ENCODE data around the gene TREML2. TPM values are rescaled to one million over a fixed set of nuclear protein-coding genes. Genes with fewer than 3 reads are reported as not detected.

The TREML2 gene
- total and polyA plus RNA-seq, 9 of the 15 experiments (the other 6 are each of a cell fraction or from before 2014, with no cell fraction given): 0.20 to 2.9 (median 1.4) TPM

DNA sequence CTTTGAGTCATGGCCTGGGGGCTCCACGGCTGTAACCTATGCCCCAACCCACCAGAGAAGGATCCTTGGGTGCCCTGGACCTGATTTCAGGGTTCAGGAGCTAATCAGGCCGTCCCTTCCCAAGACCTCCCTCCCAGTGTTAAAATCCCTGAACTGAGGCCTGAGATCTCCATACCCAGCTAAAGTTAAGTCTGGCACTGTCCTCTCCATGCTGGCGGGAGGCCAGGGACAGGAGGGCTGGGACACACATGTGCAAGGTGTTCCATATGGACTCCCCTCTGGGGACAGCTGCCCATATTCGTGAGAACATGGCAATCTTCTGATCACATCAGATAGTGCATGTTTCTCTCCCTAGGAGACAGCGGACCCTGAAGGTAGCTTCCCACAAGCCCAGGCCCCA is 15.7 kb upstream of the TREML2 start:
- 0% methylated on average over 5 of the region's 5 CpGs for WGBS (ENCODE audit: insufficient coverage, low coverage, missing lambda C conversion rate)
- BruUV-seq (replicated peaks): no TSS peak
- Histone ChIP-seq H3K4me3 (no peak overlapping the region), H4K20me1 (replicated peaks; ENCODE audit: control insufficient read depth, insufficient read depth, low read length) (no peaks in the 10 kb centered on the region), H3K36me3 (ENCODE audit: control insufficient read depth, insufficient read depth, low read length) (no peaks in the 10 kb centered on the region), H3K9me3 (replicated peaks; ENCODE audit: control insufficient read depth, insufficient read depth, low read depth, low read length) (peaks cover 8% of the 10 kb centered on the region; the same call in 1 of the 2 replicates), H3K27ac (ENCODE audit: extremely low read depth, low read depth, low read length) (no peak overlapping the region), H3K4me1 (replicated peaks in 1 of 2; ENCODE audit: control insufficient read depth in 2 of 2, insufficient read depth in 2 of 2, low read length in 2 of 2) (no peaks in the 10 kb centered on the region), H3K9ac (ENCODE audit: insufficient read depth in 1 of 2, low read depth in 2 of 2, low read length in 2 of 2) (no peak overlapping the region), H3K4me2 (ENCODE audit: insufficient read depth, low read length) (no peak overlapping the region), H3K79me2 (ENCODE audit: control insufficient read depth, insufficient read depth, low read length) (no peaks in the 10 kb centered on the region), H3K27me3 (ENCODE audit: control insufficient read depth in 2 of 2, insufficient read depth in 2 of 2, low read length in 2 of 2) (no peaks in the 10 kb centered on the region), H2AFZ (ENCODE audit: low read depth, low read length) (no peak overlapping the region), H3K9me1 (ENCODE audit: control insufficient read depth, insufficient read depth, low read length) (no peaks in the 10 kb centered on the region)
- DNase-seq (ENCODE audit: extremely low read depth in 1 of 4, low spot score in 3 of 4) (no peak), FAIRE-seq (no peak), ATAC-seq (no peak)
- intact Hi-C loops (cut with micrococcal nuclease): no loop called here
- TF ChIP-seq ZC3H11A (IDR thresholded peaks at IDR 0.05; ENCODE audit: low read depth, low read length): no peak
- TF ChIP-seq PHTF2 (CRISPR knock-in tag; IDR thresholded peaks at IDR 0.05): no peak
- no peak for TF ChIP-seq SMARCE1 (IDR thresholded peaks at IDR 0.05)
- TF ChIP-seq ZNF324 (CRISPR knock-in tag; IDR thresholded peaks at IDR 0.05): no peak
- TF ChIP-seq, protein P1, sequence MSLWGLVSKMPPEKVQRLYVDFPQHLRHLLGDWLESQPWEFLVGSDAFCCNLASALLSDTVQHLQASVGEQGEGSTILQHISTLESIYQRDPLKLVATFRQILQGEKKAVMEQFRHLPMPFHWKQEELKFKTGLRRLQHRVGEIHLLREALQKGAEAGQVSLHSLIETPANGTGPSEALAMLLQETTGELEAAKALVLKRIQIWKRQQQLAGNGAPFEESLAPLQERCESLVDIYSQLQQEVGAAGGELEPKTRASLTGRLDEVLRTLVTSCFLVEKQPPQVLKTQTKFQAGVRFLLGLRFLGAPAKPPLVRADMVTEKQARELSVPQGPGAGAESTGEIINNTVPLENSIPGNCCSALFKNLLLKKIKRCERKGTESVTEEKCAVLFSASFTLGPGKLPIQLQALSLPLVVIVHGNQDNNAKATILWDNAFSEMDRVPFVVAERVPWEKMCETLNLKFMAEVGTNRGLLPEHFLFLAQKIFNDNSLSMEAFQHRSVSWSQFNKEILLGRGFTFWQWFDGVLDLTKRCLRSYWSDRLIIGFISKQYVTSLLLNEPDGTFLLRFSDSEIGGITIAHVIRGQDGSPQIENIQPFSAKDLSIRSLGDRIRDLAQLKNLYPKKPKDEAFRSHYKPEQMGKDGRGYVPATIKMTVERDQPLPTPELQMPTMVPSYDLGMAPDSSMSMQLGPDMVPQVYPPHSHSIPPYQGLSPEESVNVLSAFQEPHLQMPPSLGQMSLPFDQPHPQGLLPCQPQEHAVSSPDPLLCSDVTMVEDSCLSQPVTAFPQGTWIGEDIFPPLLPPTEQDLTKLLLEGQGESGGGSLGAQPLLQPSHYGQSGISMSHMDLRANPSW (CRISPR knock-in tag; IDR thresholded peaks at IDR 0.05): no peak
- no peak for TF ChIP-seq HDAC6 (IDR thresholded peaks at IDR 0.05; ENCODE audit: low read depth, low read length)
- TF ChIP-seq, protein P2, sequence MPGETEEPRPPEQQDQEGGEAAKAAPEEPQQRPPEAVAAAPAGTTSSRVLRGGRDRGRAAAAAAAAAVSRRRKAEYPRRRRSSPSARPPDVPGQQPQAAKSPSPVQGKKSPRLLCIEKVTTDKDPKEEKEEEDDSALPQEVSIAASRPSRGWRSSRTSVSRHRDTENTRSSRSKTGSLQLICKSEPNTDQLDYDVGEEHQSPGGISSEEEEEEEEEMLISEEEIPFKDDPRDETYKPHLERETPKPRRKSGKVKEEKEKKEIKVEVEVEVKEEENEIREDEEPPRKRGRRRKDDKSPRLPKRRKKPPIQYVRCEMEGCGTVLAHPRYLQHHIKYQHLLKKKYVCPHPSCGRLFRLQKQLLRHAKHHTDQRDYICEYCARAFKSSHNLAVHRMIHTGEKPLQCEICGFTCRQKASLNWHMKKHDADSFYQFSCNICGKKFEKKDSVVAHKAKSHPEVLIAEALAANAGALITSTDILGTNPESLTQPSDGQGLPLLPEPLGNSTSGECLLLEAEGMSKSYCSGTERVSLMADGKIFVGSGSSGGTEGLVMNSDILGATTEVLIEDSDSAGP (CRISPR knock-in tag; IDR thresholded peaks at IDR 0.05): no peak
- in situ Hi-C loops (cut with MboI): no loop called here
- POLR2A ChIA-PET: interaction anchor here (1.4 kb wide), 1 partner anchor 34 kb away, joined by 3 read pairs; no protein-coding TSS in a partner anchor
- CTCF ChIA-PET (ENCODE audit: low intra/inter-chr PET ratio): no interaction called here

Data from K562 (cell line).